ENCODE data around the gene TMEM37.
A peak's percentile ranks its signal among the peaks of the same experiment; 100 is the strongest.
"Not testable (repeated sequence)": the region's sequence is repeated elsewhere in the genome, so short reads cannot be mapped to it uniquely, and the experiment has no call there.

Gene TMEM37, protein sequence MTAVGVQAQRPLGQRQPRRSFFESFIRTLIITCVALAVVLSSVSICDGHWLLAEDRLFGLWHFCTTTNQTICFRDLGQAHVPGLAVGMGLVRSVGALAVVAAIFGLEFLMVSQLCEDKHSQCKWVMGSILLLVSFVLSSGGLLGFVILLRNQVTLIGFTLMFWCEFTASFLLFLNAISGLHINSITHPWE

DNA sequence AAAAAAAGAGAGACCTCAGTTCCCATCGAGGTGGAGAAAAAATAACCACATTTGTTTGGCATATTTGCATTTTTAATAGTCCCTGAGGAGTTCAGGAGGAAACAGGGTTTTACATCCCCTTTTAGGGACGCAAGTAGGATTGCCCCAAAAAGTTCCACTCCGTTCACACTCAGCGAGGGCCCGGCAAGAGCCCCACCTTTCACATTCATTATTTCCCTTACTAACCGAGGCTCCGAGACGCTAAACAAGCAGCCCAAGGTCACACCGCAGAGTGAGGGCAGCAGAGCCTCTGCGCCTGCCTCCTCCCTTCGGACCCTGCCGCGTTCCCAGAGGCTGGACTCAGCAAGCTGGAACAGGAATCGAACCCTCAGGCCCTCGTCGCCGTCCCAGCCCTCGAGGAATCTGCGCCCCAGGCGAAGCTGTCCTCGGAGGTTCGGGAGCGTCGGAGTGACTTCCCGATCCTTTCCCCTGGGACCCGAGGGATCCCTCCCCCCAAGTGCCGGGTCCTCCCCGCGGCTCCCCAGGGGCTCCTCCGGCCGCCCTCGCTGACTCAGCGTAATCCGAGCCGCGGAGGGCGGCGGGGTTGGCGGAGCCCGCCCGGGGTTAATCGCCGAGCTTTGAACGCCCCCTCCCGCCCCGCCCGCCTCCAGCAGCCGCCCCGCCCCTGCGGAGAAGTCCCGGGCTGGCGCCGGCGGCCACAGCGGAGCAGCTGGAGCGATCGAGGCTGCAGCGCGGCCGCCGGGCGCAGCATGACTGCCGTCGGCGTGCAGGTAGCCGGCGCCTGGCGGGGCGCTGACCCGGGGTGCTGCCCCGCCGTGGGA is at the start of gene TMEM37:
TSS of gene TMEM37 (plus strand) at position 700 of the 821 bp plus-strand sequence. CDS start at position 750, 50 bp downstream.
- peak; percentile 74 for DNase-seq

DNA sequence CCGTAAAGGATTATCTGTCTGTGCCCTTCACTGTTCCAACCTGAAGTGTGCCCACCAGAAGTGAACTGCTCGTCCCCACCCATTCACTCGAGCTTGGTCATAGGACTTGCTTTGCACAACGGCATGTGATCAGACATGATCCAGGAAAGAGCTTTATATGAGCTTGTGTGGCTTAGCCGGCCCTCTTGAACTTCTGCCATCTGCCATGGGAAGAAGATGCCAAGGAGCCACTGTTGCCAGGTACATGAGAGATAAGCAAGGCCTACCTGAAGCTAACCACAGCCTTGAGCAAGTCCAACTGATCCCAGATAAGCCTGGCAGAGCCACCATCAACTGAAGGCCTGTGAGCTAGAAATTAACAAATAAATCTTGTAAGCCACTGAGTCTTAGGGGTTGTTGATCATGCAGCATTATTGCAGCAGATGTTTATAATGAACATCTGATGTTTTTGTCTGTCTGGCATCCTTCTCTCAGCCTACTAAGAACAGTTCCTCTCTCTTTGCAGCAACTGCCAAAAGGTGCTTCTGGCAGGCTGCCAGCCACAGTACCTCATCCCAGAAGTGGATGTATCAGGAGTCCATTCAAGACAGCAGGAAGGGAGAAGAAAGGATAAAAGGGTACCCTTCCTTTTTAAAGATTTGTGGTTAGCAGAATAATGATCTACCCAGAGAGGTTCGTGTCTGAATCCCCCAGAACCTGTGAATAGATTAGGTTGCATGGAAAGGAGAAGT is 48.1 kb upstream of the TMEM37 start:
- no peak for DNase-seq

DNA sequence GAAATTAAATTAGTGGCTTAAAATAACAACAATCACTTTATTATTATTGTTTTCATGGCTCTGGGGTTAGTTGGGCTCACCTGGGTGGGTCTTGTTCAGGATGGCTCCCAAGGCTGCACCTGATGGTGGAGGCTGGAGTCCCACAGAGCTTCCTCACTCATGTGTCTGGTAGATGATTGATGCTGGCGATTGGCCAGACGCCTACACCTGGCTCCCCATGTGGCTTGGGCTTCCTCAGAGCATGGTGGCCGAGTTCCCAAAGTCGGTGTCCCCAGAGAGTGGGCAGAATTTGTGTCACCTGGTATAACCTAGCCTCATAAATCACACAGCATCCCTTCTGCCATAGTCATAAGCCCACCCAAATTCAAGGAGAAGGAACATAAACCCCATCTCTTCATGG is 46.7 kb upstream of the TMEM37 start:
- no peak for DNase-seq

DNA sequence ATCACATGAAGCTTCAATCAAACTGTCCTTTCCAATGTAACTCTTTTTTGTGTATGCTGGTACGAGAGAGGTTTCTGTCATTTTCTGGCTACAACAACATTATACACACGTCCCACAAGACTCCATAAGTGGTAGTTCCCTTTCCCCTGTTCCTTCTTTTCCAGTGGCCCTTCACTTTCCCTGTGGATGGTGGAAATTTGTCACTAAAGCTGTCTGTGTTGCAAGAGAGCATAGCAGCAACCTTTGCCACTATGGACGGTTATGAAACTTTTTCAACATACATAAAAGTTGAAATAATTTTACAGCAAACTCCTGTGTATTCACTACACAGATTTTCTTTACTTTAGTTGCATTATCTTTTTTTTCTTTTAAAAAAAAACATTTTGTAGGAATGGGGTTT is 46.2 kb upstream of the TMEM37 start:
- DNase-seq = no peak

DNA sequence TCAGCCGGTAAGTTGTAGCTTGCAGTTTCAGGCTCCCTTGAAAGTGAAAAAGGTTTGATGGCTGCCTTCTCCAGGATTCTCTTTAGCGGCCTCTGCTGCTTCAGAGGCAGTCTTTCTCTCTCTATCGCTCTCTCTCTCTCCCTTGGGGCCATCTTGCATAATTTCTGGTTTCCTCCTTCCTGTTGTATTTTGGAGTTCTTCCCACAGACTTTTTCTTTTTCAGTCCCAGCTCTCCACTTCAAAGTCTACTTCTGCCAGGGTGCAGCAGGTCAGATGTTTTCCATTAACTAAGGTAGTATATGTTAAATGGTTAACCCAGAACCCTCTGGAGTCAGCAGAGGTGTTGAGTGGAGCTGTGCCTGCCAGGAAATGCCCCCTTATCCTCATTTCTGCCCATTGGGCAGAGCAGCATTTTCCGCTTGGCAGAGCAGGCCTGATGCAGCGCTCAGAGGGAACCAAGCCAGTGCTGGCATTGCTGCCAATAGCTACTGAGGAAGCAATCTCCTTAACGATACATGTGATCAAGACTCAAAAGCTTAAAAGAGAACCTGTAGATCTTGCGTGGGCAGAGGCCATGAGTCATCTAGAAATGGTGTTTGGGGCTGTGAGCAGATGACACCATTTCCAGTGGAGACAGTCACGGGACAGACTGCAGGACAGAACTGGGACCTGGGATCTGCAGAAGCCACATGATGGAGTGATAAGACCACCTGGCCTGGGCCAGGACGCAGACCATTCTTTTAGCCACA is 44.1 kb upstream of the TMEM37 start:
- peak; percentile 81 for DNase-seq

DNA sequence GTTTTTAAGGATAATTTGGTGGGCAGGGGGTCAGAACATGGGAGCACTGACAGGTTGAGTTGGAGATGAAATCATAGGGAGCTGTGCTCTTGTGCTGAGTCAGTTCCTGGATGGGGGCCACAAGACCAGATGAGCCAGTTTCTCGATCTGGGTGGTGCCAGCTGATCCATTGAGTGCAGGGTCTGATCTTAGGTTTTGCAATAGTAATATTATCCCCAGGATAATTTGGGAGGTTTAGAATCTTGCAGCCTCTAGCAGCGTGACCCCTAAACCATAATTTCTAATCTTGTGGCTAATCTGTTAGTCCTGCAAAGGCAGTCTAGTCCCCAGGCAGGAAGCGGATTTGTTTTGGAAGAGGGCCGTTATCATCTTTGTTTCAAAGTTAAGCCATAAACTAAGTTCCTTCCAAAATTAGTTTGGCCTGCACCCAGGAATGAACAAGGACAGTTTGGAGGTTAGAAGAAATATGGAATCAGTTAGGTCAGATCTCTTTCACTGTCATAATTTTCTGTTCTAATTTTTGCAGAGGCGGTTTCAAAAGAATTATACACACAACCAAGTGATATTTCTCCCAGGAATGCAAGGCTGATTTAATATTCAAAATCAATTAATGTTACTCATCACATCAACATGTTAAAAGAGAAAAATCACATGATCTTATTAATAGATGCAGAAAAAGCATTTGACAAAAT is 41.9 kb upstream of the TMEM37 start:
- DNase-seq = peak; percentile 71

DNA sequence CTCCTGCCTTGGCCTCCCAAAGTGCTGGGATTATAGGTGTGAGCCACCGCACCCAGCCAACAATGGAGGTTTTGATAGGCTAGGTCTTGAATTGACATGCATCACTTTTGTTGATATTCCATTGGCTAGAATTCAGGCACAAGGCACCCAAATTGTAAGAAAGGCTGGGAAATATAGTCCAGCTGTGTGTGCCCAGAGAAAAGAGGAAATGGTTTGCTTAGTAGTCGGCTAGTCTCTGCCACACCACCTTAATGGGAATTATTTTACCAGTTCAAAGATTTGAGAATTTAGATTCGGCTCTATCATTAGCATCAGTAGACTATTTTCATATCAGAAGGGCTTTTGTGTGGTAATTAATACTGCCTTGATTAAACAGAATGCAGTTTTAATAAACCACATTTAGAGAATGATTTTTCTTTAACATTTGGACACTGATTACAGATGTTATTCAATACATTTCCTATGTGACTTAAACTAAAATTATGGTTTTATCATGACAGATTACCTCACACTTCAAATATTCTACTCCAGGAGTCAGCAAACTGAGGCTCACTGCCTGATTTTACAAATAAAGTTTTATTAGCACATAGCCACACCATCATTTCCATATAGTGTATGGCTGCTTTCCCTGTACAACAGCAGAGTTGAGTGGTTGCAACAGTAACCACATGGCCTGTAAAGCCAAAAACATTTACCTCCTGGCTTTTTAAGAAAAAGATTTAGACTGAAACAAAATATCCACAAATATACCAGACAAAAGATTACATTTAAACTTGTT is 37.5 kb upstream of the TMEM37 start:
- no peak for DNase-seq

DNA sequence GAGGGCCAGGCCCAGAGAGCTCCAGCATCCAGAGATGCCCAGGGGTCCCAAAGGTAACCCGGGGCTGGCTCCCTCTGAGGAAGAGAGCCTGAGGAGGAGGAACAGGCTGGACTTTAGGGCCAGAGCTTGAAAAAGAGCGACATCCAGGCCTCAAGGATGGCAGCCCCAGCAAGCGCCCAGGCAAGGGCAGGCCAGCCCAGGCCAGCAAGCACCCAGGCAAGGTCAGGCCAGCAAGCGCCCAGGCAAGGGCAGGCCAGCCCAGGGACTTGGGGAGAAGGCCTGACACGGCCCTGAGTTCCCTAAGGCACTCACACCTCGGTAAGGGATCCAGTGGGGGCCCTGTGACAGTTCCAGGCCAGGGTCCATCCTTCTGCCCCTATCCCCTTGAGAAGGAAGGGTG is 34.5 kb upstream of the TMEM37 start:
- DNase-seq = no peak

DNA sequence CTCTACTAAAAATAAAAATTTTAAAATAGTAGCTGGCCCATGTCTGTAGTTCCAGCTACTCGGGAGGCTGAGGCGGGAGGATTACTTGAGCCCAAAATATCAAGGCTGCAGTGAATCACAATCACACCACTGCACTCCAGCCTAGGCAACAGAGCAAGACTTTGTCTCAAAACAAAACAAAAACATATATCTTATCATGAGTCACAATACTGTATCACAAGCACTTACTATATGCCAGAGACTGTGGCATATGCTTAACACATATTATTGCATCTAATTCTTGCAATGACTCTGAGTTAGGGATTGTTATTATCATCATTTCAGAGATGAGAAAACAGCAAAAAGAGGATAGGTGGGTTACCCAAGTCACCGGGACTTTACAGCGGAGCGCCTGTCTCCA is 29.5 kb upstream of the TMEM37 start:
- DNase-seq = no peak

DNA sequence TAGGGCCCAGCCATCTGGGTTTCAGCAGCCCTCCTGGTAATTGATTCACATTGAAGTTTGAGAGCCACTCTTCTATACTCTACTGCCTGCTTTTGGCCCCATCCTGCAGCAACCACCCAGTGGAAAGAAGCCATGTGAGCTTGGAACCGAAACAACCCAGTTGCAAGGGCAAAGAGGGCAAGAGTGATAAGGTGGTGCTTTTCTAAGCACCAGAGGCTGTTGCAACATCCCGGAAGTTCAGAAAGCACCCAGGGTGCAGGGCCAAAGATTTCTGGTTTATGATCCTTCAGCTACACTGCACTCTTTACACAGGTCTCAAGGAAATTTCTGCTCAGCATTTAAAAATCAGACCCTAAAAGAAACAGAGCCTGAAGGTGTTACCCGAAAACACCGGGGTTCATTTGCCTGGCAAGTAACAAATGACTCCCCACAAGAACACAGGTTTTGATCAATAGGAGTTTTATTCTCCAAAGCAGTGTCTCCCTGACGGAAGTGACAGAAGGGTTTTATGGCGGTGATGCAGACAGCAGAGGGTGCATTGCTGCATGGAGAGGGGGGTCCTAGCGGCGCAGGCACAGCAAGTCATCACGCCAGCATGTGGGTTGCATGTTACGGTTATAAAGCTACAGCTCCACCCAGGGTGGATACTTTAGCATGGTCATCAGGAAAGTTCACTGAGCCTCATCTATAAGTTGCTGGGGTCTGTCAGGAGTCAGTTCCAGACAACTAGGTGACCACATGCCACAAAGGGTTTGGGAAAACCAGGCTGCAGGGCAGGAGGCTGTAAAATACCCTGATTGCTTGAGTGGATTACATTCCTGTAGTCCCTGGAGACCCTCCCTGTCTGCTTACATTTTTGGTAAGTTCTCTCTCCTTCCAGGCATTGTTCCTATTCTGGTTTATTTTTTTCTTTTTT is 28.8 kb upstream of the TMEM37 start:
- no peak for DNase-seq

DNA sequence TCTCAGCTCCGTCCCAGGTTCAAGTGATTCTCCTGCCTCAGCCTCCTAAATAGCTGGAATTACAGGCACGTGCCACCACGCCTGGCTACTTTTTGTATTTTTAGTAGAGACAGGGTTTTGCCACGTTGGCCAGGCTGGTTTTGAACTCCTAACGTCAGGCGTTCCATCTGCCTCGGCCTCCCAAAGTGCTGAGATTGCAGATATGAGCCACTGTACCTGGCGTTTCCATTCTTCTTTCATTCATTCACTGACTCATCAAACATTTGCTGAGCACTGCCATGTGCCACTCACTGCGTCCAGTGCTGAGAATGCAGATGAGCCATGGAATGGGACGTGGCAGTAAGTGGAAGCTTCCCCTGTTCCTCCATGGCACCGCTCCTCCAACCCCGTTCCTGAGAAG is 28.0 kb upstream of the TMEM37 start:
- DNase-seq = not testable (repeated sequence)

DNA sequence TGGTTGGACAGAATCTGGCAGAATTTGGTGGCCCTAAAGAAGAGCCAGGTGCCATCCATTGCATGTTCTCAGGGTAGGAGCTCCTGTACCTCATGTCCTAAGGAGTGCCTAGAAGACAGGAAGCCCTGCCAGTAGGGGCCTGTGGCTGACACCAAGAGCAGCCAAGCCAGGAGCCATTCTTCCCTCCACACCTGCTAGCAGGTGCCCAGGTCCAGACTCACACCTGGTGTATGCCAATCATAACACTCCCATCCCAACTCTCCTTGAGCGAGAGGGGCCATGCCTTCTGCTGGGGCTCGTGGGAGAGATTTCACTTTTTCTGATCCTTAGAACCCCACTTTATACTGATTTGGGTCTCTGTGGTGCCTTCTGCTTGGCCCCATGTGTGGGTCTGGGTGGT is 26.5 kb upstream of the TMEM37 start:
- no peak for DNase-seq

DNA sequence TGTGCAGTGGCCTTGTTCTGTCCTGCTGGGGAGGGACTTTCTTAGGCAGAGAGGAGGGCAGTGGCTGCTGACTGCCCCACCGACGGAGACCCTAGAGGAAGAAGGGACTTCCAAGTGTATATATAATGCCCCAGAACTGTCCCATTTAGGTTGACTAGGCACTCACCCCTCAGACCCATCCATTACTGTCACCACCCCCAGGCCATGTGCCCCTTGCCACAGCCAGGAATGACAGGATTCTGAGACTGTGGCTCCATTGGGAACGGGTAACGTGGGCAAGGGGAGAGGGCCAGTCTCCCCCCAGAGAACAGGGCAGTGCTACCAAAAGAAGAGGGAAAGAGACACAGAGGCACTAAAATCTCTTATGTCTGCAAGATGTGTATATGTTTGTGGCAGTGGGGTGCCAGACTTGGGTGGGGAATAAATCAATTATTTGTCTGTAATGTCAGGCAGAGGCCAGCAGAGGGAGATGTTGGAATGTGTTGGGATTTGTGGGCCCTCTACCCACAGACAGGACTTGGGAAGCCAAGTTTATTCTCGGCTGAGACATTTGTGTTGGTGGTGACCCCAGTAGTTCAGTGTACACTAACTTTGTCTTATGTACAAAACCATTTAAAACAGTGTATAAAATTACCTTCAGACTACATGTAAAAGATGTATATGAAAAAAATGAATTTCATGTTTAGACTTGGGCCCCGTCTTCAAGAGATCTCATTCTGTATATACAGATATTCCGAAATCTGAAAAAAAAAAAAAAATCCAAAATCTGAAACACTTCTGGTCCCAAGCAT is 24.0 kb upstream of the TMEM37 start:
- DNase-seq = peak; percentile 50

DNA sequence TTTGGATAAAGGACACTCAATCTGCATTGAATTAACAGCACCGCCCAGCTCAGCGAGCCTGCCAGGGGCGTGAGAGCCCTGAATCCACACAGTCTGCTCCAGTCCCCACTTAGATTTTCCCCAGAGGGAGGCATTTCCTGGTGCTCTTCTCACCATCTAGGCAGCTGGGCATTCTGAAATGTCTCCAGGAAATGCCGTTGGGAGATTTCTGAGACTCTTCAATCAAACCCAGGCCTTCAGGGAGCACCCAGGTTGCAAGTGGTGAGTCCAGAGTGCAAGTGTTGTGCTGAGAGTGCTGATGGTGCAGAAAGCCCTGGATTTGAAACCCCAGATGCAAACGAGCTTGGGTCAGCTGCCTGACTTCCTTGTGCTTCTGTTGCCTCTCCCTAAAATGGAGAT is 23.4 kb upstream of the TMEM37 start:
- no peak for DNase-seq

DNA sequence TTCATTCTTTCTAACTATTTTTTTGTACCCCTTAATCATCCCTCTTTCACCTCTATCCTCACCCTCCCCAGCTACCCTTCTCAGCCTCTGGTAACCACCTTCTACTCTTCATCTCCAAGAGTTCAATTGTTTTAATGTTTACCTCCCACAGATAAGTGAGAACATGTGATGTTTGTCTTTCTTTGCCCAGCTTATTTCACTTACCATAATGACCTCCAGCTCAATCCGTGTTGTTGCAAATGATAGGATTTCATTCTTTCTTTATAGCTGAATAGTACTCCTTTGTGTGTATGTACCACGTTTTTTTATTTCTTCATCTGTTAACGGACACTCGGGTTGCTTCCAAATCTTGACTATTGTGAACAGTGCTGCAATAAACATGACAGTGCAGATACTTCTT is 22.1 kb upstream of the TMEM37 start:
- no peak for DNase-seq

DNA sequence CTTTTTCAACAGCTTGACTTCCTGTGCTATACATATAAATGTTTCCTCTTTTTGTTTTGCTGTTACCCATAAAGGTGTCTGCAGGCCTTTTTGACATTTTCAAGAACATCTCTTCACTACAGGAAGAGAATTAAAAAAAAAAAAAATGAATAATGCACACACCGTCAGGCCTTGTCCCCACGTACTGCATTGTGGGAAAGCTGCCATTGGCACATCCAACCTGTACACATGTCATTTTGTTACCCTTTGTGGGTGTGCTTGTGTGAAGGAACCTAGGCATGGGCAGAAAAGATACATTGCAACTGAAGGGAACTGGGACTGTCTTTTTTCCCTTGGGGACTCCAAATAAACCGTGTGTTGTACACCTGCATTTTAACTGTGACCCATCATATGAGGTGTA is 16.8 kb upstream of the TMEM37 start:
- no peak for DNase-seq

DNA sequence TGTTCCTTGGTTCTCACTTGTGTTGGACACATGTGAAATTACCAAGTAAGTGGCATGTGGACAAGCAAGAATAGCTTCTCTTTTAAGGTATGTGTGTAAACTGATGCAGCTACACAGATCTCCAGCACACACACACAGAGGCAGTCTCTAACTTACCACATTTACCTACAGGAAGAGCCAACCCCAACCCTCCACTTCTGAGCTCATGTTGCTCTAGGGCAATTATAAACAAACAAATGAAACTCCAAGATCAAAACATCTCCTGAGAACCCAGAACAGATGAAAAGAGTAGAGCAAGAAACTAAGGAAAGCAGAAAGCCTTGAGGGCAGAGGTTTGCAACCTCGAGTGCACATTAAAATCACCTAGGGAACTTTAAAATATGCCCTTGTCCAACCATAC is 16.0 kb upstream of the TMEM37 start:
- DNase-seq = no peak

DNA sequence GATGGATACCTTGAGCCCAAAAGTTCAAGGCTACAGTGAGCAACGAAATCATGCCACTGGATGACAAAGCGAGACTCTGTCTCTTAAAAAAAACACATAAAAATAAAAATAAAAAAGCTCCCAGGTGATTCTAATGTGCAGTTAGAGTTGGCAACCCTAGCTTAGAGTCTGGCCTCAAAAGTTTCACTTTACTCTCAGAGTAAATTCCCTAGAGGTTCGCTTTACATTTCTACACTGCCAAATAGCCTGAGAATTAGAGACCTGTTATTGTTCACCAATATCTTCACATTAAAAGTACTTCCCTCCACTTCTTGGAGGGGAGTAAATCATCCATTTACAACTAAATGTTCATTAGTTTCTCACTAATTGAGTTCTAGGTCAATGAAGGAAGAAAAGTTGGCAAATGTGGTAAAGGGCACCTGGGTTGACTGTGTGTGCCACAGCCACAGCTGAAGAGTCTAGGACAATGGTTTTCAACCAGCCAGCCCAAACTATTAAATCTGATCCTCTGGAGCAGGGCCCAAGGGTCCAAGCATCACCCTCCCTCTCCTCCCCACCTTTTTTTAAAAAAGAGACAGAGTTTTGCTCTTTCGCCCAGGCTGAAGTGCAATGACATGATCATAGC is 15.2 kb upstream of the TMEM37 start:
- no peak for DNase-seq

DNA sequence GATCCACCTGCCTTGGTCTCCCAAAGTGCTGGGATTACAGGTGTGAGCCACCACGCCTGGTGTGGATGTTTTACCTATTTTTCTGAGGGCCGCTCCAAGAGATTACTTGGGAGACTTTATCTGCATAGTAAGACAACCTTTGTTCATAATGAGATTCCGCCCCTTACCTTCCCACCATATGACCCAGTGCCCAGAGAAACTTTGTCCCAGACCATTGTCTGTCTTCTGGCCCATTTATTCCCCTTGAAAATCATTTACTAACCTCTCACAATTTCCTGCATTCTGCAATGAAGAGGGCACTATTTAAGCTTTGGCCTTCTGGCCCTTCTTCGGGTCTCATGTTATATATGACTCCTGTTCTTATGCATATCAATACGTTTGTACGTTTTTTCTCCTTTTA is 13.7 kb upstream of the TMEM37 start:
- no peak for DNase-seq
